H1 (cell line): ENCODE results near the gene JTB. TPM values are rescaled to one million over a fixed set of nuclear protein-coding genes. Genes with fewer than 3 reads are reported as not detected.

Experiments used
- CTCF ChIA-PET: fragments of 300-600 bp; sonication (Branson Sonifier 250); formaldehyde crosslinking; loops from one replicate; lab custom pipeline; 2021; ENCODE audit not compliant: partially characterized antibody; lab: Charles Lee
- POLR2A ChIA-PET: fragments of 300-600 bp; sonication (Branson Sonifier 250); formaldehyde crosslinking; loops from one replicate; lab custom pipeline; 2021; ENCODE audit warnings: inconsistent platforms; ENCODE audit not compliant: partially characterized antibody; lab: Charles Lee
- DNase-seq, 2 experiments: peaks; one replicate each; pipeline versions ENCODE4 v3.0.0 to v3.0.0-alpha.2; 2010 to 2022; ENCODE audit warnings: low spot score in 2 of 2, low read depth in 1 of 2, mixed read lengths in 1 of 2
- FAIRE-seq: peaks from 2 replicates; lab custom pipeline; 2011; peaks lifted over from hg19 to GRCh38; lab: Jason Lieb, UNC
- H2AFZ ChIP-seq: 2 replicates; pipeline ENCODE4 v1.8.1; 2012; ENCODE audit warnings: low read length, inconsistent platforms
- H2AK5ac ChIP-seq: 2 replicates; pipeline ENCODE4 v1.6.1; 2013; ENCODE audit warnings: low read depth, low read length
- H2BK120ac ChIP-seq: replicated peaks from 2 replicates; pipeline ENCODE3; 2013; ENCODE audit warnings: low read depth, low read length, inconsistent platforms
- H2BK12ac ChIP-seq: 2 replicates; pipeline ENCODE4 v1.6.1; 2013; ENCODE audit warnings: low read depth, low read length
- H2BK15ac ChIP-seq: 2 replicates; pipeline ENCODE4 v1.6.1; 2013; ENCODE audit warnings: low read length
- H2BK20ac ChIP-seq: 2 replicates; pipeline ENCODE4 v1.6.1; 2013; ENCODE audit warnings: low read length
- H2BK5ac ChIP-seq: 2 replicates; pipeline ENCODE4 v1.6.1; 2013; ENCODE audit warnings: low read depth, low read length
- H3K14ac ChIP-seq: 2 replicates; pipeline ENCODE4 v1.6.1; 2013; ENCODE audit warnings: inconsistent platforms; ENCODE audit not compliant: insufficient read length
- H3K18ac ChIP-seq: 2 replicates; pipeline ENCODE4 v1.6.1; 2013; ENCODE audit warnings: low read length; ENCODE audit errors: extremely low read depth
- H3K23ac ChIP-seq: 2 replicates; pipeline ENCODE4 v1.6.1; 2013; ENCODE audit warnings: inconsistent platforms; ENCODE audit not compliant: insufficient read length
- H3K23me2 ChIP-seq: 2 replicates; pipeline ENCODE4 v1.6.1; 2013; ENCODE audit warnings: low read depth, low read length
- H3K27ac ChIP-seq: 2 replicates; pipeline ENCODE4 v1.6.1; 2011; ENCODE audit warnings: low read depth, low read length, inconsistent platforms
- H3K27me3 ChIP-seq, 4 experiments: replicated peaks in 1 of 4; 1 replicate in 1 of 4; 2 replicates in 3 of 4; pipeline versions ENCODE4 v1.6.1 to v1.8.1; 2011 to 2013; ENCODE audit warnings: low read length in 3 of 4, mild to moderate bottlenecking in 3 of 4, inconsistent platforms in 2 of 4, mixed read lengths in 2 of 4, moderate library complexity in 1 of 4; ENCODE audit not compliant: control insufficient read depth in 3 of 4, insufficient read depth in 3 of 4; ENCODE audit errors: extremely low read depth in 1 of 4
- H3K36me3 ChIP-seq, 4 experiments: 2 replicates each; pipeline versions ENCODE4 v1.6.1 to v1.8.1; 2011 to 2013; ENCODE audit warnings: mild to moderate bottlenecking in 4 of 4, low read length in 3 of 4, moderate library complexity in 2 of 4, control low read depth in 1 of 4, inconsistent platforms in 1 of 4; ENCODE audit not compliant: insufficient read depth in 4 of 4, control insufficient read depth in 2 of 4
- H3K4ac ChIP-seq: replicated peaks from 2 replicates; pipeline ENCODE3; 2013; ENCODE audit warnings: low read length, low read depth, mixed read lengths, inconsistent platforms; ENCODE audit not compliant: insufficient read length
- H3K4me1 ChIP-seq, 4 experiments: replicated peaks in 1 of 4; 1 replicate in 1 of 4; 2 replicates in 3 of 4; pipeline versions ENCODE4 v1.6.1 to v1.8.1; 2011 to 2013; ENCODE audit warnings: low read length in 3 of 4, inconsistent platforms in 2 of 4, mixed read lengths in 1 of 4; ENCODE audit not compliant: insufficient read depth in 4 of 4, control insufficient read depth in 3 of 4
- H3K4me2 ChIP-seq, 2 experiments: 2 replicates each; pipeline versions ENCODE4 v1.6.1 to v1.8.1; 2011 to 2013; ENCODE audit warnings: low read depth in 2 of 2, low read length in 2 of 2, control low read depth in 1 of 2, inconsistent platforms in 1 of 2, mild to moderate bottlenecking in 1 of 2; ENCODE audit not compliant: insufficient read depth in 1 of 2
- H3K4me3 ChIP-seq, 4 experiments: fragments of 200-600, 300-600 bp in 1 of 4; sonication (generic), shearing (Covaris generic), sonication (Bioruptor Twin) in 1 of 4; 2 replicates each; pipeline versions ENCODE4 v1.5.1 to v1.8.1; 2011 to 2016; ENCODE audit warnings: low read length in 4 of 4, low read depth in 3 of 4, control low read depth in 2 of 4, inconsistent platforms in 2 of 4, mild to moderate bottlenecking in 2 of 4, mixed read lengths in 1 of 4, moderate library complexity in 1 of 4; ENCODE audit not compliant: insufficient read depth in 2 of 4; ENCODE audit errors: extremely low read depth in 1 of 4
- H3K56ac ChIP-seq: replicated peaks from 2 replicates; pipeline ENCODE3; 2013; ENCODE audit warnings: low read depth, mild to moderate bottlenecking, mixed read lengths, low read length, inconsistent platforms; ENCODE audit not compliant: insufficient read length
- H3K79me1 ChIP-seq: 2 replicates; pipeline ENCODE4 v1.6.1; 2013; ENCODE audit warnings: low read depth, low read length, control low read depth
- H3K79me2 ChIP-seq, 2 experiments: 2 replicates each; pipeline versions ENCODE4 v1.6.1 to v1.8.1; 2012 to 2013; ENCODE audit warnings: low read length in 2 of 2, mild to moderate bottlenecking in 2 of 2, inconsistent platforms in 1 of 2; ENCODE audit not compliant: insufficient read depth in 2 of 2, control insufficient read depth in 1 of 2
- H3K9ac ChIP-seq, 4 experiments: replicated peaks in 1 of 4; 1 replicate in 1 of 4; 2 replicates in 3 of 4; pipeline versions ENCODE4 v1.6.1 to v1.8.1; 2011 to 2013; ENCODE audit warnings: low read depth in 3 of 4, low read length in 3 of 4, control low read depth in 2 of 4, mild to moderate bottlenecking in 2 of 4, moderate library complexity in 2 of 4, inconsistent platforms in 1 of 4; ENCODE audit errors: extremely low read depth in 1 of 4
- H3K9me3 ChIP-seq, 2 experiments: 2 replicates each; pipeline versions ENCODE4 v1.6.1 to v1.8.1; 2012 to 2013; ENCODE audit warnings: mild to moderate bottlenecking in 2 of 2, moderate library complexity in 2 of 2, control low read depth in 1 of 2, inconsistent platforms in 1 of 2, low read depth in 1 of 2, low read length in 1 of 2, mixed read lengths in 1 of 2; ENCODE audit not compliant: insufficient read depth in 2 of 2
- H4K20me1 ChIP-seq, 2 experiments: replicated peaks in 1 of 2; 2 replicates each; pipeline versions ENCODE3 to v1.8.1; 2011 to 2013; ENCODE audit warnings: inconsistent platforms in 2 of 2, low read length in 2 of 2, mild to moderate bottlenecking in 1 of 2; ENCODE audit not compliant: insufficient read depth in 2 of 2, control insufficient read depth in 1 of 2
- H4K5ac ChIP-seq: 2 replicates; pipeline ENCODE4 v1.6.1; 2013; ENCODE audit warnings: low read length, low read depth, mixed read lengths, inconsistent platforms; ENCODE audit not compliant: insufficient read length
- H4K8ac ChIP-seq: 2 replicates; pipeline ENCODE4 v1.8.0; 2013; ENCODE audit warnings: mild to moderate bottlenecking, moderate library complexity, low read length, inconsistent platforms; ENCODE audit not compliant: insufficient read depth; ENCODE audit errors: extremely low read depth
- H4K91ac ChIP-seq: replicated peaks from 2 replicates; pipeline ENCODE3; 2013; ENCODE audit warnings: low read length, mixed read lengths, inconsistent platforms; ENCODE audit not compliant: insufficient read length
- GABPA ChIP-seq: IDR thresholded peaks from 2 replicates; pipeline ENCODE4 v1.6.1; 2011; ENCODE audit warnings: mild to moderate bottlenecking, low read length, moderate library complexity, borderline replicate concordance; ENCODE audit not compliant: insufficient read depth
- RAD21 ChIP-seq, 2 experiments: IDR thresholded peaks in 1 of 2; conservative IDR thresholded peaks in 1 of 2; 2 replicates each; pipeline ENCODE4 v1.6.1; 2011; ENCODE audit warnings: low read depth in 2 of 2, low read length in 2 of 2, improper control_type of control experiment in 1 of 2, inconsistent platforms in 1 of 2, mild to moderate bottlenecking in 1 of 2, moderate library complexity in 1 of 2
- SIN3A ChIP-seq, 2 experiments: IDR thresholded peaks in 1 of 2; conservative IDR thresholded peaks in 1 of 2; 2 replicates each; pipeline ENCODE4 v1.6.1; 2011 to 2012; ENCODE audit warnings: low read length in 2 of 2, improper control_type of control experiment in 1 of 2, low read depth in 1 of 2, mild to moderate bottlenecking in 1 of 2
- ZNF274 ChIP-seq: IDR thresholded peaks from 2 replicates; pipeline ENCODE4 v1.7.0; 2012; ENCODE audit warnings: low read length, borderline replicate concordance; ENCODE audit errors: extremely low read depth
- WGBS, 2 experiments: shearing (Covaris generic) in 1 of 2; methylation state at CpG; one replicate each; pipeline versions ENCODE4 v1.1.6 to v1.1.7; 2013 to 2015; ENCODE audit warnings: low lambda C conversion rate in 2 of 2, mixed read lengths in 2 of 2, inconsistent platforms in 1 of 2, low coverage in 1 of 2, missing lambda C conversion rate in 1 of 2; ENCODE audit not compliant: insufficient replicate concordance in 2 of 2, insufficient coverage in 1 of 2, insufficient read length in 1 of 2; ENCODE audit errors: extremely low coverage in 1 of 2, missing lambda C conversion rate in 1 of 2; 5-methylcytosine and 5-hydroxymethylcytosine counted together
- polyA plus RNA-seq, 7 experiments: library from polyadenylated mRNA; depleted of rRNA in 3 of 7; stranded (reverse) in 5 of 7; unstranded in 2 of 7; fragments of >200 nt in 5 of 7; fragments of 200-250 nt in 2 of 7; gene quantifications; 1 replicate in 5 of 7; 2 replicates in 1 of 7; 4 replicates in 1 of 7; pipeline versions ENCODE4 v1.2.1 to v1.2.3, GENCODE V29; 2011 to 2013; ENCODE audit warnings: missing spikeins in 2 of 7, mixed read lengths in 2 of 7
- total RNA-seq: library from RNA; stranded (reverse); fragmentation: NEBNext Ultra II Directional; extraction: Animal tissue kit (Norgen Biotek cat#: 25700); gene quantifications from 2 replicates; pipeline ENCODE4 v1.2.1, GENCODE V29; 2021

JTB gene
- total and polyA plus RNA-seq, 2 of the 8 experiments (the other 6 are each of a cell fraction or from before 2014, with no cell fraction given) = 91.1 to 122 TPM

DNA sequence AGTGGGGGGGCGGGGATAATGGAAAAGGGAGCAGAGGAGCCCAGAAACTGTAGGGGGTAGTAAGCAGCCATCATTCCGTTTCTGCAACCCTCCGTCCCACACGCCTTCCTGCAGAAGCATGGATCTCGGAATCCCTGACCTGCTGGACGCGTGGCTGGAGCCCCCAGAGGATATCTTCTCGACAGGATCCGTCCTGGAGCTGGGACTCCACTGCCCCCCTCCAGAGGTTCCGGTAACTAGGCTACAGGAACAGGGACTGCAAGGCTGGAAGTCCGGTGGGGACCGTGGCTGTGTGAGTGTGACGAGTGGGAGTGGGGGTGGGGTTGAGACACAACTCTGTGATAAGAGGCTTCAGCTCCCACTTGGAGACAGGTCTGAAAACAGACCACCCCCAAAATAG is 9.1 kb downstream of the JTB start:
- peak overlapping the region; percentile 61 for H3K27ac ChIP-seq
- H2AFZ ChIP-seq = no peak overlapping the region
- peak overlapping the region; percentile 69 to 91 for H3K4me2 ChIP-seq
- ChIA-PET CTCF (interaction anchor here (1.7 to 4.5 kb wide), 2 partner anchors 10 to 22 kb away, joined by 4 to 29 read pairs; partner anchors contain the start of gene JTB), POLR2A (interaction anchor here (0.6 to 15.7 kb wide), 9 partner anchors 8 to 453 kb away, joined by 3 to 454 read pairs (median 47); partner anchors contain the start of genes CRTC2, DENND4B, GATAD2B and JTB)
- H3K18ac ChIP-seq = peak overlapping the region; percentile 36
- H2BK120ac ChIP-seq = no peak overlapping the region
- no peaks in the 10 kb centered on the region for H4K20me1 ChIP-seq
- H3K4ac ChIP-seq = peak overlapping the region; percentile 50
- 48% methylated on average over 11 of the region's 13 CpGs; no CpG with 5 or more reads in 1 of the 2 experiments for WGBS, 2 experiments
- no peak overlapping the region for H3K56ac ChIP-seq
- H3K14ac ChIP-seq = no peak overlapping the region
- H4K91ac ChIP-seq = peak overlapping the region; percentile 63
- no peak for FAIRE-seq
- no peaks in the 10 kb centered on the region for H3K9me3 ChIP-seq
- H3K23ac ChIP-seq = no peak overlapping the region
- peaks cover 0 to 12% (median 5%) of the 10 kb centered on the region in 4 experiments; a peak in 5 of 7 replicates for H3K4me1 ChIP-seq
- no peak overlapping the region for H2BK20ac ChIP-seq
- H3K36me3 ChIP-seq = peaks cover 0 to 10% (median under 1%) of the 10 kb centered on the region in 4 experiments; a peak in 2 of 8 replicates
- H2BK15ac ChIP-seq = peak overlapping the region; percentile 53; the same call in 1 of the 2 replicates
- H2BK12ac ChIP-seq = no peak overlapping the region
- H4K8ac ChIP-seq = peak overlapping the region; percentile 92; the same call in 1 of the 2 replicates
- peak overlapping the region; percentile 37 for H4K5ac ChIP-seq
- DNase-seq = no peak
- H3K9ac ChIP-seq = peak overlapping the region; percentile 39 to 84 (median 73)
- peak overlapping the region; percentile 21 for H2BK5ac ChIP-seq
- peak overlapping the region; percentile 51 to 77 (median 66) for H3K4me3 ChIP-seq
- no peaks in the 10 kb centered on the region; the same call in 1 of the 2 replicates for H3K79me1 ChIP-seq
- H3K27me3 ChIP-seq = no peaks in the 10 kb centered on the region
- peaks cover 0 to 20% of the 10 kb centered on the region in 2 experiments; a peak in 2 of 4 replicates for H3K79me2 ChIP-seq
- no peak overlapping the region for H2AK5ac ChIP-seq
- peaks cover 16% of the 10 kb centered on the region for H3K23me2 ChIP-seq
- TF ChIP-seq RAD21 (IDR thresholded peaks at IDR 0.05 in 1 of 2, conservative IDR thresholded peaks at IDR 0.05 in 1 of 2; ENCODE audit: low read depth in 2 of 2, low read length in 2 of 2) (no peak), SIN3A (conservative IDR thresholded peaks at IDR 0.05 in 1 of 2, IDR thresholded peaks at IDR 0.05 in 1 of 2; ENCODE audit: low read depth in 1 of 2, low read length in 2 of 2) (0 out of 4 replicates have a peak, but pooled peaks of 1 of the 2 experiments have one; percentile 37), GABPA (no peak), ZNF274 (no peak)
